H9 (cell line): Measurements from ENCODE around the gene HOXA2. TPM values are rescaled to one million over a fixed set of nuclear protein-coding genes. Genes with fewer than 3 reads are reported as not detected.

Experiments used
- DNase-seq: peaks from one replicate; pipeline ENCODE4 v3.0.0-alpha.2; 2017
- H2AFZ ChIP-seq: one replicate; pipeline ENCODE4 v1.6.1; 2013; ENCODE audit warnings: mild to moderate bottlenecking, low read length, control low read depth, moderate library complexity
- H2AK5ac ChIP-seq: 2 replicates; pipeline ENCODE4 v1.6.1; 2013; ENCODE audit warnings: low read length, control low read depth, mixed read lengths; ENCODE audit not compliant: insufficient read length
- H2BK120ac ChIP-seq: one replicate; pipeline ENCODE4 v1.6.1; 2013; ENCODE audit warnings: low read depth, mild to moderate bottlenecking, low read length, control low read depth, inconsistent platforms; ENCODE audit not compliant: poor library complexity, severe bottlenecking
- H2BK12ac ChIP-seq: 2 replicates; pipeline ENCODE4 v1.6.1; 2013; ENCODE audit warnings: low read length, control low read depth, mixed read lengths, low read depth; ENCODE audit not compliant: insufficient read length
- H2BK15ac ChIP-seq: 2 replicates; pipeline ENCODE4 v1.6.1; 2013; ENCODE audit warnings: low read depth, low read length, control low read depth
- H2BK20ac ChIP-seq: one replicate; pipeline ENCODE4 v1.6.1; 2013; ENCODE audit warnings: low read depth, mild to moderate bottlenecking, low read length, control low read depth, inconsistent platforms; ENCODE audit not compliant: poor library complexity, severe bottlenecking
- H2BK5ac ChIP-seq: 2 replicates; pipeline ENCODE4 v1.6.1; 2013; ENCODE audit warnings: low read length, control low read depth, mixed read lengths; ENCODE audit not compliant: insufficient read length
- H3K14ac ChIP-seq: 2 replicates; pipeline ENCODE4 v1.6.1; 2013; ENCODE audit warnings: low read length, control low read depth; ENCODE audit not compliant: insufficient read depth
- H3K18ac ChIP-seq: 2 replicates; pipeline ENCODE4 v1.6.1; 2013; ENCODE audit warnings: low read depth, mild to moderate bottlenecking, mixed read lengths, low read length, control low read depth; ENCODE audit not compliant: insufficient read length
- H3K23ac ChIP-seq: 2 replicates; pipeline ENCODE4 v1.6.1; 2013; ENCODE audit warnings: low read length, control low read depth, mixed read lengths, low read depth; ENCODE audit not compliant: insufficient read length
- H3K23me2 ChIP-seq: 2 replicates; pipeline ENCODE4 v1.6.1; 2013; ENCODE audit warnings: low read depth, mild to moderate bottlenecking, mixed read lengths, low read length, control low read depth; ENCODE audit not compliant: insufficient read length, poor library complexity, severe bottlenecking
- H3K27ac ChIP-seq: 2 replicates; pipeline ENCODE4 v1.5.1; 2013; ENCODE audit warnings: low read length, control low read depth, mixed read lengths, low read depth; ENCODE audit not compliant: insufficient read length
- H3K27me3 ChIP-seq: 2 replicates; pipeline ENCODE4 v1.6.1; 2013; ENCODE audit warnings: low read length, control low read depth, inconsistent platforms; ENCODE audit not compliant: insufficient read depth
- H3K4ac ChIP-seq: 2 replicates; pipeline ENCODE4 v1.6.1; 2013; ENCODE audit warnings: low read depth, mild to moderate bottlenecking, control low read depth, inconsistent platforms, low read length, moderate library complexity
- H3K4me1 ChIP-seq: 2 replicates; pipeline ENCODE4 v1.6.1; 2013; ENCODE audit warnings: low read length, control low read depth, inconsistent platforms; ENCODE audit not compliant: insufficient read depth
- H3K4me2 ChIP-seq: 2 replicates; pipeline ENCODE4 v1.6.1; 2013; ENCODE audit warnings: low read length, control low read depth, mixed read lengths; ENCODE audit not compliant: insufficient read length, insufficient read depth
- H3K56ac ChIP-seq: 2 replicates; pipeline ENCODE4 v1.6.1; 2013; ENCODE audit warnings: low read depth, mild to moderate bottlenecking, mixed read lengths, low read length, control low read depth; ENCODE audit not compliant: insufficient read length
- H3K79me1 ChIP-seq: 2 replicates; pipeline ENCODE4 v1.6.1; 2013; ENCODE audit warnings: low read depth, mild to moderate bottlenecking, moderate library complexity, low read length, control low read depth, inconsistent platforms; ENCODE audit not compliant: insufficient read depth, poor library complexity, severe bottlenecking
- H3K79me2 ChIP-seq: 2 replicates; pipeline ENCODE4 v1.6.1; 2013; ENCODE audit warnings: low read length, control low read depth, inconsistent platforms; ENCODE audit not compliant: insufficient read depth
- H3K9ac ChIP-seq: 2 replicates; pipeline ENCODE4 v1.6.1; 2013; ENCODE audit warnings: low read length, control low read depth, mixed read lengths; ENCODE audit not compliant: insufficient read length; ENCODE audit errors: extremely low read depth
- H3K9me3 ChIP-seq: one replicate; pipeline ENCODE4 v1.6.1; 2013; ENCODE audit warnings: low read depth, low read length, inconsistent platforms; ENCODE audit not compliant: control insufficient read depth
- H3T11ph ChIP-seq: one replicate; pipeline ENCODE4 v1.6.1; 2013; ENCODE audit warnings: mild to moderate bottlenecking, low read length, control low read depth, inconsistent platforms
- H4K20me1 ChIP-seq: one replicate; pipeline ENCODE4 v1.6.1; 2013; ENCODE audit not compliant: control insufficient read depth, insufficient read length, insufficient read depth
- H4K5ac ChIP-seq: 2 replicates; pipeline ENCODE4 v1.6.1; 2013; ENCODE audit warnings: low read depth, mild to moderate bottlenecking, mixed read lengths, low read length, control low read depth; ENCODE audit not compliant: insufficient read length
- H4K8ac ChIP-seq: replicated peaks from 2 replicates; pipeline ENCODE4 v1.6.1; 2013; ENCODE audit warnings: low read length, control low read depth, mixed read lengths, low read depth; ENCODE audit not compliant: insufficient read length
- H4K91ac ChIP-seq: 2 replicates; pipeline ENCODE4 v1.6.1; 2013; ENCODE audit warnings: low read depth, mild to moderate bottlenecking, moderate library complexity, mixed read lengths, low read length, control low read depth; ENCODE audit not compliant: insufficient read length
- H3K27ac Mint-ChIP-seq, 3 experiments: 2 replicates in 2 of 3; 3 replicates in 1 of 3; pipeline ENCODE4 v1.8.0; 2020 to 2021; ENCODE audit warnings: mixed read lengths in 3 of 3, mild to moderate bottlenecking in 1 of 3, moderate library complexity in 1 of 3
- H3K27me3 Mint-ChIP-seq: 2 replicates; pipeline ENCODE4 v1.8.0; 2021; ENCODE audit warnings: low read depth, mild to moderate bottlenecking, moderate library complexity, mixed read lengths
- H3K36me3 Mint-ChIP-seq, 3 experiments: 2 replicates in 2 of 3; 3 replicates in 1 of 3; pipeline ENCODE4 v1.8.0; 2020 to 2021; ENCODE audit warnings: low read depth in 3 of 3, mixed read lengths in 3 of 3; ENCODE audit not compliant: insufficient read depth in 1 of 3
- H3K4me1 Mint-ChIP-seq, 2 experiments: 2 replicates each; pipeline ENCODE4 v1.8.0; 2020; ENCODE audit warnings: mixed read lengths in 2 of 2
- H3K4me3 Mint-ChIP-seq, 2 experiments: 2 replicates in 1 of 2; 3 replicates in 1 of 2; pipeline ENCODE4 v1.8.0; 2020 to 2021; ENCODE audit warnings: mild to moderate bottlenecking in 2 of 2, mixed read lengths in 2 of 2, moderate library complexity in 1 of 2
- H3K9me3 Mint-ChIP-seq, 2 experiments: 2 replicates in 1 of 2; 3 replicates in 1 of 2; pipeline ENCODE4 v1.8.0; 2020; ENCODE audit warnings: mild to moderate bottlenecking in 2 of 2, mixed read lengths in 2 of 2, moderate library complexity in 1 of 2
- CTCF ChIP-seq: fragments of 200-600 bp; sonication (generic); conservative IDR thresholded peaks from 3 replicates; pipeline ENCODE4 v1.8.0; 2021; ENCODE audit warnings: antibody characterized with exemption, mild to moderate bottlenecking
- whole genome bisulfite sequencing: extraction: QIAGEN DNeasy Blood & Tissue Kit; methylation state at CpG from one replicate; pipeline ENCODE4 v1.1.7; 2013; ENCODE audit warnings: missing lambda C conversion rate, low lambda C conversion rate, mixed read lengths; ENCODE audit not compliant: insufficient read length; ENCODE audit errors: extremely low coverage; 5-methylcytosine and 5-hydroxymethylcytosine counted together
- total RNA-seq: library from RNA; stranded (reverse); gene quantifications from 2 replicates; pipeline ENCODE4 v1.2.1, GENCODE V29; 2021

The HOXA2 gene
- total RNA-seq, 1 experiment from 2014 or later = not detected

- Histone ChIP-seq H3K9me3 (no peaks in the 10 kb centered on the region), H3K4me2 (no peak overlapping the region), H3K23me2 (peaks cover 9% of the 10 kb centered on the region), H3K4me1 (no peaks in the 10 kb centered on the region), H2BK20ac (no peak overlapping the region), H3K18ac (no peak overlapping the region), H4K20me1 (no peaks in the 10 kb centered on the region), H2AK5ac (no peak overlapping the region), H4K5ac (no peak overlapping the region), H3K79me2 (no peaks in the 10 kb centered on the region), H2BK12ac (no peak overlapping the region), H2BK120ac (no peak overlapping the region), H2AFZ (no peak overlapping the region), H3K56ac (no peak overlapping the region), H4K8ac (no peak overlapping the region), H3K9ac (no peak overlapping the region), H3K4ac (no peak overlapping the region), H4K91ac (no peak overlapping the region), H3T11ph (no peak overlapping the region), H3K79me1 (no peaks in the 10 kb centered on the region), H3K27ac (no peak overlapping the region), H2BK15ac (no peak overlapping the region), H2BK5ac (no peak overlapping the region), H3K27me3 (peaks cover 94% of the 10 kb centered on the region), H3K23ac (no peak overlapping the region), H3K14ac (no peak overlapping the region)
- H3K27ac Mint-ChIP-seq = no peak overlapping the region
- no peak for DNase-seq
- WGBS = no CpG with 5 or more reads among the region's 28 CpGs
- peaks cover 10 to 28% of the 10 kb centered on the region in 2 experiments for H3K4me1 Mint-ChIP-seq
- no peaks in the 10 kb centered on the region; a peak in 3 of 7 replicates for H3K36me3 Mint-ChIP-seq
- H3K4me3 Mint-ChIP-seq = peak overlapping the region in 1 of 2 experiments; percentile 66; a peak in 2 of 5 replicates
- peaks cover 17 to 22% of the 10 kb centered on the region in 2 experiments for H3K9me3 Mint-ChIP-seq
- H3K27me3 Mint-ChIP-seq = peaks cover 100% of the 10 kb centered on the region
- no peak for TF ChIP-seq CTCF
Observed at GRCh38 chr7:27148031-27148755, 45.7 kb upstream of the HOXA2 start.
